ENCODE measurements around the gene HOXD9.

HOXD9 gene

GRCh38 chr2:176146645-176147044 is 24.1 kb downstream of the HOXD9 start:
- Histone ChIP-seq H3K4me1 (ENCODE audit: insufficient read depth, insufficient read length) (no peaks in the 10 kb centered on the region), H3K36me3 (ENCODE audit: insufficient read depth, insufficient read length, low read length) (no peaks in the 10 kb centered on the region), H3K9ac (ENCODE audit: insufficient read length, low read depth) (no peak overlapping the region), H3K4me3 (ENCODE audit: insufficient read length, low read depth) (no peak overlapping the region), H3K27me3 (ENCODE audit: insufficient read depth, insufficient read length) (peaks cover 99% of the 10 kb centered on the region), H3K9me3 (ENCODE audit: insufficient read depth, low read length) (no peaks in the 10 kb centered on the region)
- TF ChIP-seq YY1 (IDR thresholded peaks at IDR 0.05; ENCODE audit: insufficient read depth, insufficient read length) (no peak), SUZ12 (IDR thresholded peaks at IDR 0.05; ENCODE audit: extremely low read depth, insufficient read depth, insufficient read length) (no peak), ZNF274 (IDR thresholded peaks at IDR 0.05; ENCODE audit: low read depth, low read length) (no peak)
- DNase-seq (ENCODE audit: low read depth, low spot score): no peak

GRCh38 chr2:176147210-176147799 is 24.8 kb downstream of the HOXD9 start:
- no peak for DNase-seq (ENCODE audit: low read depth, low spot score)
- Histone ChIP-seq H3K9ac (ENCODE audit: insufficient read length, low read depth) (no peak overlapping the region), H3K36me3 (ENCODE audit: insufficient read depth, insufficient read length, low read length) (no peaks in the 10 kb centered on the region), H3K27me3 (ENCODE audit: insufficient read depth, insufficient read length) (peaks cover 99% of the 10 kb centered on the region), H3K9me3 (ENCODE audit: insufficient read depth, low read length) (no peaks in the 10 kb centered on the region), H3K4me3 (ENCODE audit: insufficient read length, low read depth) (no peak overlapping the region), H3K4me1 (ENCODE audit: insufficient read depth, insufficient read length) (no peaks in the 10 kb centered on the region)
- TF ChIP-seq SUZ12 (IDR thresholded peaks at IDR 0.05; ENCODE audit: extremely low read depth, insufficient read depth, insufficient read length) (no peak), ZNF274 (IDR thresholded peaks at IDR 0.05; ENCODE audit: low read depth, low read length) (no peak), YY1 (IDR thresholded peaks at IDR 0.05; ENCODE audit: insufficient read depth, insufficient read length) (no peak)

GRCh38 chr2:176147800-176148496 is 25.4 kb downstream of the HOXD9 start:
- Histone ChIP-seq H3K4me3 (ENCODE audit: insufficient read length, low read depth) (no peak overlapping the region), H3K4me1 (ENCODE audit: insufficient read depth, insufficient read length) (no peaks in the 10 kb centered on the region), H3K9me3 (ENCODE audit: insufficient read depth, low read length) (no peaks in the 10 kb centered on the region), H3K27me3 (ENCODE audit: insufficient read depth, insufficient read length) (peaks cover 99% of the 10 kb centered on the region), H3K36me3 (ENCODE audit: insufficient read depth, insufficient read length, low read length) (no peaks in the 10 kb centered on the region), H3K9ac (ENCODE audit: insufficient read length, low read depth) (no peak overlapping the region)
- no peak for DNase-seq (ENCODE audit: low read depth, low spot score)
- TF ChIP-seq ZNF274 (IDR thresholded peaks at IDR 0.05; ENCODE audit: low read depth, low read length) (no peak), SUZ12 (IDR thresholded peaks at IDR 0.05; ENCODE audit: extremely low read depth, insufficient read depth, insufficient read length) (no peak), YY1 (IDR thresholded peaks at IDR 0.05; ENCODE audit: insufficient read depth, insufficient read length) (no peak)

GRCh38 chr2:176148751-176149421 is 26.4 kb downstream of the HOXD9 start:
- no peak overlapping the region for H3K9ac ChIP-seq (ENCODE audit: insufficient read length, low read depth)
- no peaks in the 10 kb centered on the region for H3K36me3 ChIP-seq (ENCODE audit: insufficient read depth, insufficient read length, low read length)
- peaks cover 99% of the 10 kb centered on the region for H3K27me3 ChIP-seq (ENCODE audit: insufficient read depth, insufficient read length)
- H3K4me1 ChIP-seq (ENCODE audit: insufficient read depth, insufficient read length): no peaks in the 10 kb centered on the region
- no peak overlapping the region for H3K4me3 ChIP-seq (ENCODE audit: insufficient read length, low read depth)
- H3K9me3 ChIP-seq (ENCODE audit: insufficient read depth, low read length): no peaks in the 10 kb centered on the region
- DNase-seq (ENCODE audit: low read depth, low spot score): no peak
- TF ChIP-seq SUZ12 (IDR thresholded peaks at IDR 0.05; ENCODE audit: extremely low read depth, insufficient read depth, insufficient read length) (peak; percentile 63), ZNF274 (IDR thresholded peaks at IDR 0.05; ENCODE audit: low read depth, low read length) (no peak)

GRCh38 chr2:176149481-176149938 is 27.0 kb downstream of the HOXD9 start:
- Histone ChIP-seq H3K9ac (ENCODE audit: insufficient read length, low read depth) (no peak overlapping the region), H3K4me3 (ENCODE audit: insufficient read length, low read depth) (no peak overlapping the region), H3K4me1 (ENCODE audit: insufficient read depth, insufficient read length) (no peaks in the 10 kb centered on the region), H3K27me3 (ENCODE audit: insufficient read depth, insufficient read length) (peaks cover 99% of the 10 kb centered on the region), H3K9me3 (ENCODE audit: insufficient read depth, low read length) (no peaks in the 10 kb centered on the region), H3K36me3 (ENCODE audit: insufficient read depth, insufficient read length, low read length) (no peaks in the 10 kb centered on the region)
- no peak for DNase-seq (ENCODE audit: low read depth, low spot score)
- TF ChIP-seq YY1 (IDR thresholded peaks at IDR 0.05; ENCODE audit: insufficient read depth, insufficient read length) (no peak), SUZ12 (IDR thresholded peaks at IDR 0.05; ENCODE audit: extremely low read depth, insufficient read depth, insufficient read length) (no peak), ZNF274 (IDR thresholded peaks at IDR 0.05; ENCODE audit: low read depth, low read length) (no peak)

- TF ChIP-seq YY1 (IDR thresholded peaks at IDR 0.05; ENCODE audit: insufficient read depth, insufficient read length): no peak
- TF ChIP-seq SUZ12 (IDR thresholded peaks at IDR 0.05; ENCODE audit: extremely low read depth, insufficient read depth, insufficient read length): no peak
- TF ChIP-seq ZNF274 (IDR thresholded peaks at IDR 0.05; ENCODE audit: low read depth, low read length): no peak
- H3K4me3 ChIP-seq (ENCODE audit: insufficient read length, low read depth): no peak overlapping the region
- no peak for DNase-seq (ENCODE audit: low read depth, low spot score)
- no peaks in the 10 kb centered on the region for H3K4me1 ChIP-seq (ENCODE audit: insufficient read depth, insufficient read length)
- H3K9me3 ChIP-seq (ENCODE audit: insufficient read depth, low read length): no peaks in the 10 kb centered on the region
- peaks cover 99% of the 10 kb centered on the region for H3K27me3 ChIP-seq (ENCODE audit: insufficient read depth, insufficient read length)
- H3K9ac ChIP-seq (ENCODE audit: insufficient read length, low read depth): no peak overlapping the region
- no peaks in the 10 kb centered on the region for H3K36me3 ChIP-seq (ENCODE audit: insufficient read depth, insufficient read length, low read length)
Measured at GRCh38 chr2:176149939-176150583, 27.5 kb downstream of the HOXD9 start.
